Fibroblast of lung (primary cell): ENCODE data around the gene AOAH. TPM values are rescaled to one million over a fixed set of nuclear protein-coding genes. Genes with fewer than 3 reads are reported as not detected.

Experiments
- DNase-seq, 2 donors: peaks; one replicate each; pipeline versions ENCODE4 v3.0.0 to v3.0.0-alpha.2; 2010; ENCODE audit warnings: low read depth in 2 of 2
- H2AFZ ChIP-seq: 2 replicates; pipeline ENCODE4 v1.5.1; 2012; ENCODE audit warnings: low read length, control low read depth, inconsistent platforms
- H3K27ac ChIP-seq: 2 replicates; pipeline ENCODE4 v1.5.1; 2011; ENCODE audit warnings: low read length, control low read depth; ENCODE audit not compliant: insufficient read depth
- H3K27me3 ChIP-seq: 2 replicates; pipeline ENCODE4 v1.5.1; 2011; ENCODE audit warnings: mild to moderate bottlenecking, low read length; ENCODE audit not compliant: control insufficient read depth, insufficient read depth
- H3K36me3 ChIP-seq: 2 replicates; pipeline ENCODE4 v1.5.1; 2011; ENCODE audit warnings: low read length; ENCODE audit not compliant: control insufficient read depth, insufficient read depth
- H3K4me1 ChIP-seq: 2 replicates; pipeline ENCODE4 v1.5.1; 2011; ENCODE audit warnings: low read length; ENCODE audit not compliant: control insufficient read depth, insufficient read depth; ENCODE audit errors: extremely low read depth
- H3K4me2 ChIP-seq: 2 replicates; pipeline ENCODE4 v1.5.1; 2011; ENCODE audit warnings: low read length, control low read depth; ENCODE audit not compliant: insufficient read depth; ENCODE audit errors: extremely low read depth
- H3K4me3 ChIP-seq, 4 experiments: fragments of 200-600 bp in 1 of 4; sonication (generic) in 1 of 4; replicated peaks in 1 of 4; 2 replicates each; pipeline ENCODE4 v1.5.1; 2011 to 2016; ENCODE audit warnings: low read length in 4 of 4, low read depth in 3 of 4, mild to moderate bottlenecking in 3 of 4, control low read depth in 2 of 4, inconsistent platforms in 1 of 4, mixed read lengths in 1 of 4; ENCODE audit not compliant: insufficient read depth in 1 of 4; ENCODE audit errors: control extremely low read depth in 1 of 4
- H3K79me2 ChIP-seq: 2 replicates; pipeline ENCODE4 v1.5.1; 2012; ENCODE audit warnings: mild to moderate bottlenecking, low read length, inconsistent platforms; ENCODE audit not compliant: control insufficient read depth, insufficient read depth
- H3K9ac ChIP-seq: 2 replicates; pipeline ENCODE4 v1.5.1; 2011; ENCODE audit warnings: mild to moderate bottlenecking, low read length, control low read depth; ENCODE audit not compliant: insufficient read depth
- H3K9me3 ChIP-seq: 2 replicates; pipeline ENCODE4 v1.5.1; 2012; ENCODE audit warnings: low read depth, low read length; ENCODE audit not compliant: control insufficient read depth, insufficient read depth
- H4K20me1 ChIP-seq: 2 replicates; pipeline ENCODE4 v1.5.1; 2011; ENCODE audit warnings: low read length; ENCODE audit not compliant: control insufficient read depth, insufficient read depth; ENCODE audit errors: extremely low read depth
- CTCF ChIP-seq, 2 donors: IDR thresholded peaks in 1 of 2; conservative IDR thresholded peaks in 1 of 2; 1 replicate in 1 of 2; 2 replicates in 1 of 2; pipeline ENCODE4 v1.5.1; 2011 to 2012; ENCODE audit warnings: low read length in 2 of 2, control low read depth in 1 of 2, inconsistent platforms in 1 of 2, low read depth in 1 of 2, mild to moderate bottlenecking in 1 of 2
- EZH2 ChIP-seq: IDR thresholded peaks from 2 replicates; pipeline ENCODE4 v1.5.1; 2012; ENCODE audit warnings: low read length, control low read depth, mild to moderate bottlenecking; ENCODE audit errors: missing control alignments
- polyA plus RNA-seq, 2 donors: library from polyadenylated mRNA; depleted of rRNA in 1 of 2; stranded (reverse) in 1 of 2; unstranded in 1 of 2; fragments of >200 nt; gene quantifications; 2 replicates each; pipeline ENCODE4 v1.2.1, GENCODE V29; 2011 to 2012; ENCODE audit warnings: missing spikeins in 1 of 2
- total RNA-seq: library from RNA; depleted of rRNA; stranded (reverse); fragments of >200 nt; gene quantifications from 2 replicates; pipeline ENCODE4 v1.2.1, GENCODE V29; 2014

AOAH gene
- total and polyA plus RNA-seq, 2 donors (not counting 1 experiment from before 2014, with no cell fraction given): not detected

- Histone ChIP-seq H3K4me1 (no peaks in the 10 kb centered on the region), H3K27me3 (no peaks in the 10 kb centered on the region), H2AFZ (no peak overlapping the region), H3K4me3 (no peak overlapping the region), H3K27ac (no peak overlapping the region), H3K36me3 (no peaks in the 10 kb centered on the region), H3K79me2 (no peaks in the 10 kb centered on the region), H3K9ac (no peak overlapping the region), H3K4me2 (no peak overlapping the region), H4K20me1 (no peaks in the 10 kb centered on the region), H3K9me3 (no peaks in the 10 kb centered on the region)
- peak in 1 of 2 donors; percentile 74 for DNase-seq
- TF ChIP-seq CTCF (conservative IDR thresholded peaks at IDR 0.05 in 1 of 2, IDR thresholded peaks at IDR 0.05 in 1 of 2; ENCODE audit: low read depth in 1 of 2, low read length in 2 of 2) (no peak), EZH2 (no peak)
Measured at GRCh38 chr7:36683695-36684357, 40.5 kb downstream of the AOAH start.

DNA sequence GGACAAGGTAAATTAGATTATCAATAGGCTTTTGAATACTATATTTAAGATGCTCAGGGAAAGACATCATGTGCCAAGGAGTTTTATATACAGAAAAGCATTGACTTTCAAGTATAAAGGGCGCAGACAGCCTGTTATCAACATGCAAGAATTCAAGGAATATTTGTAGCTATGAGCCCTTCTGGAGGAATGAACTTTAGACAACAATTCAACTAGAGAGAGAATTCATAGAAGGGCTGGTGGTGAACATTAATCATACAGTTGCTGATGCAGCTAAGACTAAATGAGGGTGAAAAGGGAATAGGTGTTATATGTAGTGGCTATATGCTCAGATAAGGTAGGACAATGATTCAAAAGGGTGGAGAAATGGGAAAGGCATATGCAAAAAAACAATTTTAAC lies 41.2 kb downstream of the AOAH start:
- no peaks in the 10 kb centered on the region for H3K36me3 ChIP-seq
- no peaks in the 10 kb centered on the region for H3K79me2 ChIP-seq
- H3K9ac ChIP-seq: no peak overlapping the region
- H3K9me3 ChIP-seq: no peaks in the 10 kb centered on the region
- H3K4me1 ChIP-seq: no peaks in the 10 kb centered on the region
- no peak overlapping the region for H2AFZ ChIP-seq
- H3K4me3 ChIP-seq: no peak overlapping the region
- no peaks in the 10 kb centered on the region for H3K27me3 ChIP-seq
- no peak for TF ChIP-seq EZH2
- TF ChIP-seq CTCF (conservative IDR thresholded peaks at IDR 0.05 in 1 of 2, IDR thresholded peaks at IDR 0.05 in 1 of 2; ENCODE audit: low read depth in 1 of 2, low read length in 2 of 2): no peak
- no peak overlapping the region for H3K27ac ChIP-seq
- no peaks in the 10 kb centered on the region for H4K20me1 ChIP-seq
- peak in 1 of 2 donors; percentile 68 for DNase-seq
- no peak overlapping the region for H3K4me2 ChIP-seq

DNA sequence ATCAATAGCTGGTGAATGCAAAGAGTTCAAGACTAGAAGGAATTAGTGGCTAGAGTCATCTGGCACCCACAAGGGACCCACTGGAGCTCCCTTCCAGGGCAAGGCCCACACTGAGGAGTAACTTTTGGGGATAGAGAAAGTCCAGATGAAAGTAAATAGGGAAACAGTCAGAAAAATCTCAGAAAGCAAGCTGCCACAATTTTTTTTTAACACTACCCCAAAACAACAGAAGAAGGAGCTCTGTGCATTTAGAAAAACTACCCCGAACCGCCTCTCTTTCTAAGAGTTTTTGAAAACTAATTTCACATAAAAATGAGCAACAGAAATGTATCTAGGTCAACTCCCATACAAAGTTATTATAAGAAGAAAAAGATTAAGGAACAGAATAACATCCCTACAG lies 42.2 kb downstream of the AOAH start:
- no peaks in the 10 kb centered on the region for H4K20me1 ChIP-seq
- H3K9ac ChIP-seq: no peak overlapping the region
- H3K4me1 ChIP-seq: no peaks in the 10 kb centered on the region
- no peak overlapping the region for H3K27ac ChIP-seq
- no peak overlapping the region for H3K4me2 ChIP-seq
- no peaks in the 10 kb centered on the region for H3K27me3 ChIP-seq
- H2AFZ ChIP-seq: no peak overlapping the region
- H3K79me2 ChIP-seq: no peaks in the 10 kb centered on the region
- no peaks in the 10 kb centered on the region for H3K9me3 ChIP-seq
- TF ChIP-seq CTCF (conservative IDR thresholded peaks at IDR 0.05 in 1 of 2, IDR thresholded peaks at IDR 0.05 in 1 of 2; ENCODE audit: low read depth in 1 of 2, low read length in 2 of 2) (no peak), EZH2 (no peak)
- no peaks in the 10 kb centered on the region for H3K36me3 ChIP-seq
- no peak for DNase-seq
- no peak overlapping the region for H3K4me3 ChIP-seq
